RPMI7951 (cell line): ENCODE measurements around the gene SUV39H1. TPM values are rescaled to one million over a fixed set of nuclear protein-coding genes. Genes with fewer than 3 reads are reported as not detected.

Source experiments
- DNase-seq: peaks from one replicate; pipeline ENCODE4 v3.0.0-alpha.2; 2012; ENCODE audit warnings: low read depth
- total RNA-seq: library from RNA; depleted of rRNA; stranded (reverse); fragments of >200 nt; shearing (Covaris generic); gene quantifications from 2 replicates; pipeline ENCODE4 v1.2.3, GENCODE V29; 2014

The SUV39H1 gene
- total RNA-seq, 1 experiment from 2014 or later = 22.3 TPM

DNA sequence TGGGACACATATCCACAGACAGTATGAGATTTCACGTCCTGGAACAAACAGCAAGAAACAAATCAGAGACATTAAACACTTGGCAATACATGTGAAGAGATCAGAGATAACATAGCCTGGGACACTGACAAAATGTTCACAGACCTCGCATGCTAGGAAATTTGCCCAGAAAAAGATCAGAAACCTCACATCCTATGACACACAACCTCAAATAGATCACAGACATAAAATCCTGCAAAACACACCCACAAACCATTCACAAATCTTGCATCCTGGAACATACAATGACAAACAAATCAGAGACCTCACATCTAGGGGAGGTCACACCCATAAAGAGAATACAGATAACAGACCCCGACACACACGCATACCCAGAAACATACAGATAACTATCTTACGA, 18.0 kb downstream of the SUV39H1 start:
- DNase-seq = peak; percentile 11

DNA sequence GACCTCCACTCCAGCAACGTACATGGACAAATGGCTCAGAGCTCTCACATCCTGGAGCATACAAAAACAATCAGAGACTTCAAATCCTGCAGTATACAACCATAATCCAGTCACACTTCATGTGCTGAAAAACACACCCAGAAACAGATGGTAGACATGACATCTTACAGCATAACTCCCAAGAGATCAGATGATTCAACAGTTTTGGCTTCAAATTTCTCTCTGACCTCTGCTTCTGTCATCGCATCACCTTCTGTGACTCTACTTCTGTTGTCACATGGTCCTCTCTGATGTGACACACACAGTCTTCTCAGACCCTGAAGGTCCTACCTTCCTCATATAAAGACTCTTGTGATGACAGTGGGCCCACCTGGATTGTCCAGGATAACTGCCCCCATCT, 18.5 kb downstream of the SUV39H1 start:
- DNase-seq = peak; percentile 11

DNA sequence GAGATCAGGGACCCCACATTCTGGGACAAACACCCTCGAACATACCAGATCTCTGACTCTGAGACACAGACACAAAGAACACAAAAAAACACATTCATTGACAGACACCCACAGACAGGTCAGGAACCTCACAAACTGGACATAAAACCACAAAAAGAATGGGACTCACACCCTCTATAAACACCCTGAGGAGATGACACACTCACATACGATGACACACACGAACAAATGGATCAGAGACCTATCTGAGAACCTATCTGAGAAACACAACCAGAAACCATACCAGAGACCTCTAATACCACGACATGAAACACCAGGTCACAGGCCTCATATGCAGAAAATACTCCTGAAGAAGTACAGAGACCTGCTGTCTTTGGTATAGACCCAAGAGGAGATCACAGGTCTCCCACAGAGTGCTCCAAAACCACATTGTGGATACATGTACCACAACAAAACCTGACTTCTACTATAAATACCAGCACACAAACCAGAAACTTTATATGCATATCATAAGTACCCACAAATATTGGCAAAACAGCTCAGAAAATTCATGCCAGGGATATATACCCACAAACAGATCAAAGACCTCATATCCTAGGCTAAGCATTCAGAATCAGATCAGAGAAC, 19.5 kb downstream of the SUV39H1 start:
- DNase-seq = peak; percentile 37

DNA sequence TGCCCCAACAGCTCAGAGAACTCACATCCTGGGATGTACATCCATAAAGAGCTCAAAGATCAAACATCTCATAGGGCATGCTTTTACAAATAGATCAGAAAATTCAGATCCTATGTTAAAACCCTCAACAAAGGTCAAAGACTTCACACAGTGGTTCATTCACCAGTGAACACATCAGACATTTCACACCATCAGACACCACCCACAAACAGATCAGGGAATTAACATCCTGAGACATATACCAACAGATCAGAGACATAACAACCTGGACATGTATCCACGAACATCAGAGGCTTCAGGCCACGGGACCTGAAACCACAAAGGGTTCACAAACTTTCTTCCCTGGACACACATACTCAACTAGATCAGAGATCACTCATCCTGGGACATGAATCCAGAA, 23.4 kb downstream of the SUV39H1 start:
- no peak for DNase-seq

DNA sequence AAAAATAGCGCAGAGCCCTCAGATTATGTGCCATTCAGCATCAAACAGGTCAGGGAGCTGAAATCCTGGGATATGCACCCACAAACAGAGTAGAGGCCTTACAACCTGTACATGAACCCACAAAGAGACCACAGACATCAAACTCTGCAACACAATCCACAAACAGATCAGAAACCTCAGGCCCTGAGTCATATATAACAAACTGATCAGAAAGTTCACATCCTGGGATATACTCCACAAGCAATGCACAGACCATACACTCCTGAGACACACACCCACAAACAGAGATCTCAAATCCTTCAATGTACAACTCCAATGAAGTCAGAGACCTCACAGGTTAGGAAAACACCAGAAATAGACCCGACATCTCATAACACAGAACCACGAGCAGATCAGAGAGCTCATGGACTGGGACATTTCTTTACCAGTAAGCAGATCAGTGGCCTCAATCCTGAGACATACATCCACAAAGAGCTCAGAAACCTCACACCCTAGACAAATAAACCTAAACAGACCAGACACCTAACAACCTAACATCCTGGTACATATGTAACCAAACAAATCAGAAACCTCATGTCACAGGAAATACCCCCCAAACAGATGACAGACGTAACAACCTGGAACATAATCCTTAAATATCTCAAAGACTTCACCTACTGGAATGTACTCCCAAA, 24.2 kb downstream of the SUV39H1 start:
- no peak for DNase-seq

DNA sequence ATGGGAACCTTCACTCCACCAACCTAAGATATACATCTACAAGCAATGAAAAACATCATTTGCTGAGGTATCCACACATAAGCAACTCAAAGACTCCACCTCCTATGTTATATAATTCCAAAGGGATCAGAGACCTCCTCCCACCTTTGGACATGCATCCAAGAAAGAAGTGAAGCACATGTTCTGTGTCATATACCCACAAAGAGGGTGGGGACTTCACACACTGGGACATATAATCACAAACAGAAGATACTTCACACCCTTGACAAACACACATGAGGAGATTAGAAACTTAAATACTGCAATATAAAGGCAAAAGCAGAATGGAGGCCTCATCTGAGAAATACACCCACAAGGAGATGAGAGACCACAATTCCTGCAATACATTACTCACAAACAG, 25.4 kb downstream of the SUV39H1 start:
- DNase-seq = no peak

DNA sequence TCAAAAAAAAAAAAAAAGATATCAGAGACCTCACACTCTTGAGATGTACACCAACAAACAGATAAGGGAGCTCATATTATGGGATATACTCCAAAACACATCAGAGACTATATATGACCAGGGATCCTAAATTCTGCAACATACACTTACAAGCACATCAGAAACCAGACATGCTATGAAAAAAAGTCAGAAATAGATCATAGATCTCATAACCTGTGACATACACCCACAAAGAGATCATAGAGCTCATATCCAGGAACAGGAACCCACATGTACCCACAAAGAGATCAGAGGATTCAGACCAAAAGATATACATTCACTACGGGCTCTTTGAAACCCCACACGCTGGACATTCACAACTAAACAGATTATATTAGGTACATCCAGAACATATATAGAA, 30.1 kb downstream of the SUV39H1 start:
- DNase-seq = no peak

DNA sequence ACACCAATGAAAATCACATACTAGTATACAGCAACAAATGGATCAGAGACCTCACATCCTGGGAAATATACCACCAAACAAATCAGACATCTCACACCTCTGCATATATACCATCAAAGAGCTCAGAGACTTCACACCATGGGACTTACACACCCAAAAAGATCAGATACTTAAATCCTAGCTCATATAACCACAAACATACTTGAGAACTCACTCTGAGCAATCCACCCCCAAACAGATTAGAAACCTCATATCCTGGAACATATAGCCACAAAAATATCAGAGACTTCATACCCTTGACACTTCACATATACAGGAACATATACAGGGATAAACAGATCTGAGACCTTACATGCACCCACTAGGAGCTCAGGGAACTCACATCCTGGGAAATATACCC, 32.1 kb downstream of the SUV39H1 start:
- no peak for DNase-seq

DNA sequence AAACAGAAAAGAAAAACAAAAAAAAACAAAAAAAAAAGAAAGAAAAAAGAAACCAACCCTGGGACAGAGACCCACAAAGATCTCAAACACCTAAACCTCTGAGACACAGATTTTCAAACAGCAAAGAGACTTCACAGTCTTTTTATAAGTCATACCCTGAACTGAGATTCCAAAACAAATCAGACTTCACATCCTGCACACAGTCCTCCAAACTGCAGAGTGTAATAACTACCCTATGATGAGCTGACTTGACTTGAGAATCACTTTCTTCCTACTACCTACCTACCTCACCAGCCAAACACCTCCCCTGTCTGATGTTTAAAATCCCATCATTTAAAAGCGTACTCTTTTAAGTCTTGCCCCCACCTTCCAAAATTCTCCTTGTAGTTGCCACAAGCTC, 39.8 kb downstream of the SUV39H1 start:
- no peak for DNase-seq

DNA sequence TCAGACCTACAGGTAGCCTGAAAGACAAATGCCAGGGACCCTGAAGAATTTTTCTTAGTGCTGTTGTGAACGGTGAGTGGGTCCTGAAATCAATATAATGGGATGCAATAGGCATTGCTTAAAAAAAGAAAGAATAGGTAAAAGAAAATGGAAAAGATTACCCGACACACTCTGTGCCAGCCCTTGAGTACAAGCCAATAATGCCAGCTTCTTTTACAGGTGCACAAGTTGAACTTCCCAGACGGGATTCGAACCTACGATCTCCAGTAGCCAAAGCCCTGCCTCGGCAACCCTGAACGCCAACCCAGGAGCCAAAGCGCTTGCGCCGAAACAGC, 40.3 kb downstream of the SUV39H1 start:
- DNase-seq = no peak

DNA sequence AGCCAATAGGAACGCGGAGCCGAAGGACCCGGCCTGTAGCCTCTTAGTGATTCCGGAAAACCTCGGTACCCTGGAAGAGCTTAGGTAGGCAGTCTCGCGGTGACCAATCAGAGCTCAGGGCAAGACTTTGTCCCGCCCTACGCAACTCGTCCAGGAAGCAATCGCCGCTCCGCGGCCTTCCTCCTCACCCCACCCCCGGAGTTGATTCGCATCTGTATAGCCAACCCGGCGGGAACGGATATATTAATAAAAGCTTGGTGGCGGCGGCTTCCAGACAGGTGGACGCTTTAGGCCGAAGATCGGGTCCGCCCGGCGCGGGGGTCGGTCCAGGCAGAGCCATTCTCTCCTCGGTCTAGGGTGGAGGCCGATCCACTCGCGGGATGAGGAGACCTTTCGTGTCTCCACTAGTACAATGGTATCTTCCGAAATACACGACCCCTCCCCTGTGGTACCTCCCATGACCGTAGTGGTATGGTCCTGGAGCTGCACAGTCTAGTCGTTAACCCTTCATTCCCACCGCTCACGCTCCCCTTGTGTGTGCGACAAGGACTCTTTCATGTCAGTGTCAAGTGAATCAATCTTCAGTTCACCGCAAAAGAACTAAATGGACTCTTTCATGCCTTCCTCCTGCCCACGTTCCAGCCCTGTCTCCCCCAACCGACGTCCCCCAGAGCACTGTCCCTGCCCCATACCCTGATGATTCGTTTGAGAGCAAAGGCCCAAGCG, 40.8 kb downstream of the SUV39H1 start:
- peak; percentile 98 for DNase-seq

DNA sequence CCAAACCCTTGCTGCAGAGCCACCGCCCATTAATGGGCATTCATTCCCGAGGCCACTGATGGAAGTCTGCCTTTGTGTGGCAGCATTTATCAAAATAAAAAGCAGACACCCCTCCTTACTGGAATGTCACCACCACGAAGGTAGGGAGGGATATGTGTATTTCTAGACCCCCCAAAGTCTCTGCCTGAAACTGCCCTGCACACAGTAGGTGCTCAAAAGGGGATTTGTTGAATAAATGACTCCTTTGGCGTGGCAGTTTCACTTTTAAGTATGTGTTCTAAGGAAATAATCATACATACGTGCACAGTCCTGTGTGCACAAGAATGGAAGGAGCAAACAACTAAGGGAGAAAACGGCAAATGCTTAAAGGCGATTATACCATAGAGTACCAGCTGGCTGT, 41.4 kb downstream of the SUV39H1 start:
- DNase-seq = no peak

DNA sequence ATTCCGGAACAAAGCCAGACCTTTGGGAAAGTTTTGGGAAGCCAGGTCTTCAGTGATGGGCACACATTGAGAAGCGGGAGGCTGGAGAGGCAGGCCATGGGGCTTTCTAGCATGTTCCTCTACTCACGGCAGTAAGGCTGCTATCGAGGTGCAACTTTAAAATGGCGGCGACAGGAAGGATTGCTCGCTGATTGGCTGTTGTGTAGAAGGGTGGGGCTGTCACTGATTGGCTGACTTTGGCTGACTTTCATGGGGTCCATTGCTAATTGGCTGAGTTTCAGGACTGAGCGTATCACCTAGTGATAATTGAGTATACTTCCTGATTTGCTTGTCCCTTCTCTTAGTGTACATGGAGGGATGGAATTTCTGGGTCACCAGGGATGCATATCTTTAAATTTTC, 45.3 kb downstream of the SUV39H1 start:
- DNase-seq = no peak

DNA sequence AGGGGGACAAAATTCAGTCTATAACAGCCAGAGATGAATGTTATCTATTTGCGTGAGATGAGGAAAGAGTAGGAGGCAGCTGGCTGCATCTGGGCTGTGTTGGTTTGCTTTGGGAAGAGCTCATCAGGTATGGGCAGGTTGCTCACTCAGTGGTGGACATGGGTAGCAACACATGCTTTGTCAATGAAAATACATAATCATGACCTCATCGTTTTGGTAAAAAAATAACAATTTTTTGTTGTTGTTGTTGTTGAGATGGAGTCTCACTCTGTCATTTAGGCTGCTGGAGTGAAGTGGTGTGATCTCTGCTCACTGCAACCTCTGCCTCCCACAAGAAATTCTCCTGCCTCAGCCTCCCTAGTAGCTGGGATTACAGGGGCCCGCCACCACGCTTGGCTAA, 48.7 kb downstream of the SUV39H1 start:
- no peak for DNase-seq

DNA sequence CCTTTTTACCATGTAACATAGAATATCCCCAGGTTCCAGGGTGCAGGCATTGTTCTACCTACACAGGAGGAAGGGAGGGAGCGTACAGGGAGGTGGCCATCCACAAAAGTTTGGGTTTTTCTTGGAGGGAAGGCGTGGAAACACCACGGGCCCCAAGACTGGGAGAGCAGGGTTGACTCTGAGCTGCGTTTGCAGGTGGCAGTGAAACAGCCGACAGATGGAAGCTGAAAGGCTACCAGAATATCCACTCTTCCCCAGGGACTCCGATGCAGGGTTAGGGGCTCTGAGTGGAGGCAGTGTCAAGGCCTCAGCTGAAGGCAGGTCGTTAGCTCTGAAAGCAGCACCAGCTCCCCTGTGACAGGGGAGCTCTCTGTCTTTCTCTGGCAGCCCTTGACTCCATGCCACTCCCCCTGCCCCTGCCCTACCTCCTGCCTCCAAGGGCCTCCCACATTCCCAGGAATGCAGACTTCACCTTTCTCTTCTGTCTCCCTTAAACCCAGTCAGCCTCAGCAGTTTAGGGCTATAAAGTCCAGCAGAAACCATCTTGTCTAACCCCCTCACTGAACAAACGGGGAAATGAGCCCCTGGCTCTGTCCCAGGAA, 51.0 kb downstream of the SUV39H1 start:
- DNase-seq = no peak

DNA sequence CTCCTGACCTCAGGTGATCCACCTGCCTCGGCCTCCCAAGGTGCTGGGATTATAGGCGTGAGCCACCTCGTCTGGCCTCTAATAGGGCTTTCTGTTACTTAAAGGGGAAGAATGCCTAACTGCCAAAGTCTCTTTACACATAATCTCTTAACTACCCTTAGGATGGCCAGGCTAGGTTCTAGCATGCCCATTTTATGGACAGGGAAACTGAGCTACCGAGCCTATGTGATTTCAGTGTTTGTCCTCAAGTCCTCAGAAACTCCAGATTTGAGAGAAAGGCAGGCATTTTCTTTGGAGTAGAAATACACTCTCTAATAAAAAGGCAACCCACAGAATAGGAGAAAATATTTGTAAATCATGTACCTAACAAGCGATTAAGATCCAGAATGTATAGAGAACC, 52.6 kb downstream of the SUV39H1 start:
- no peak for DNase-seq

DNA sequence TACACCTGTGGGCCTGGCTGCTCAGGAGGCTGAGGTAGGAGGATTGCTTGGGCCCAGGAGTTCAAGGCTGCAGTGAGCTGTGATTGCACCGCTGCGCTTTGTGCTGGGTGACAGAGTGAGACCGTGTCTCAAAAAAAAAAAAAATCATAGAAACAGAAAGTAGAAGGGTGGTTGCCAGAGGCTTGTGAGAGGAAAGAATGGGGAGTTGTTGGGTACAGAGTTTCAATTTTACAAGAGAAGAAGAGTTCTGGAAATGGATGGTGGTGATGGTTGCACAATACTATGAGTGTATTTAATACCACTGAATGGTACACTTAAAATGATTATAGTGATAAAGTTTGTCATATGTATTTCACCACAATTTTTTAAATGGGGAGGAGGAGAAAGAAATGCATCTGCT, 54.8 kb downstream of the SUV39H1 start:
- no peak for DNase-seq

DNA sequence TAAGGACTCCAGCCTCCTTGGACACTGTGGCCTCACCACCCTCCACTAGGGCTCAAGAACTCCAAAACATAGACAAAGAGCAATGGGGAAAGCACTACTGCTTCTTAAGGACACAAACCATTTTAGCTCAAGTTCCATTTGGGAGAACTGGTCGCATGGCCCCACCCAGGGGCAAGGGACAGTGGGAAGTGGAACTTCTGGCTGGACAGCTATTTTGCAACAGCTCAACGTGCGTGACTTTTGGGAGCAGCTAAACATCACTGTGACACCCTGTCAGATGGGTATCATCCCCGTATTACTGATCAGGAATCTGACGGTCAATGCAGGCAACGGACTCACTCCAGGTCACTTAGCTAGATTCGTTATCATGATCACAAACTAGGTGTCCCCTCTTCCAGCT, 56.0 kb downstream of the SUV39H1 start:
- no peak for DNase-seq

DNA sequence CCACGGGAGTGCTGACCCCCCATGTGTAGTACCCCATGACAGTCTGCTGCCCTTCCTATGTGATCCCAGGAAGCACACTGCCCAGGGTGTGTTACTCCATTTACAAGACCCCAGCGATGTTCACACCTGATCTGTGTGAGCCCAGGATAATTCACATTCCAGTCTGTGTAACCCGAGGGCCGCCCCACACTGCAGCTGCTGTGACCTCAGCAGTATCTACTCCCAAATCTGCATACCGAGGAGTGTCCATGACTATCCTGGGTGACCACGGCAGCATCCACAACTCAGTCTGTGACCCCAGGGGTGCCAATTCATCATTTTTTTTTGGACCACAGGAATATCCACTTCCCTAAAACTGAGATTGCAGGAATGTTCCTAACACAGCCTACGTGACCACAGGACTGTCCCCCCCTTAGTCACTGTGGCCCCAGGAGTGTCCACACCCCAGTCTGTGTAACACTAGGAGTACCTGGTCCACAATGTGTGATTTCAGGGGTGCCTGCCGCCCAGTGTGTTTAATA, 57.2 kb downstream of the SUV39H1 start:
- DNase-seq = no peak

DNA sequence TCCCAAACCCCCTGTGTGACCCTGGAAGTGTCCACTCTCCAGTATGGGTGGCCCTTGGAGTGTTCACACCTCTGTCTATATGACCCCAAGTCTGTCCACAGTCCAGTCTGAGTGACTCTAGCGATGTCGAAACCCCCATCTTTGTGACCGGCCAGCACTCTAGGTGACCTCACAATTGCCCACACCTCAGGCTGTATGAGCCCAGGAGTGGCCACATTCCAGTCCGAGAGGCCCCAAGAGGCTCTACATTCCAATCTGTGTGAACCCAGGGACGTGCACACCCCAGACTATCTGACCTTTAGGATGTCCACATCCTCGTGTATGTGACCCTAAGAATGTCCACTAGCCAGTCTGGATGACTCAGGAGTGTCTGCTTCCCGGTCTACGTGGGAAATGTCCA, 57.7 kb downstream of the SUV39H1 start:
- no peak for DNase-seq
